ENCODE measurements around the gene SPATA6.

DNA sequence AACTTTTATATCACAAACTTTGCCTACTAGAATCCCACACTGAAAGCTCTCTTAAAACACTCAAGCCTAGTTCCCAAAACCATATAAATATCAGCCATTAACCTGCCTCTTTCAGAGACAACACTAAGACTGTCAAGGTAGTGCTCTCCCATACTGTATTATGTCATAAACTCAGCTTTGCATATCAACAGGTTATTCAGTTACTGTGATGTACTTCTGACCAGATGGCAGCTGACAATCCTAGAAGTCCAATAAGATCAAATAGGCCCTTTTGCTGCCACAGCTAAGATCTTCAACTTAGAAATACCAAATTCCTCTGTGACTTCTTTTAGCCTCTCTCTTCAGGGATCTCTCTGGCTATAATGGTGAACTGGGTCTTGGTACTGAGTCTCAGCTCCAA, 97.2 kb downstream of the SPATA6 start:
- TF ChIP-seq POLR2A (IDR thresholded peaks at IDR 0.05; ENCODE audit: low read length) = no peak
- TF ChIP-seq HDAC2 (IDR thresholded peaks at IDR 0.05) = no peak
- TF ChIP-seq, protein P1, sequence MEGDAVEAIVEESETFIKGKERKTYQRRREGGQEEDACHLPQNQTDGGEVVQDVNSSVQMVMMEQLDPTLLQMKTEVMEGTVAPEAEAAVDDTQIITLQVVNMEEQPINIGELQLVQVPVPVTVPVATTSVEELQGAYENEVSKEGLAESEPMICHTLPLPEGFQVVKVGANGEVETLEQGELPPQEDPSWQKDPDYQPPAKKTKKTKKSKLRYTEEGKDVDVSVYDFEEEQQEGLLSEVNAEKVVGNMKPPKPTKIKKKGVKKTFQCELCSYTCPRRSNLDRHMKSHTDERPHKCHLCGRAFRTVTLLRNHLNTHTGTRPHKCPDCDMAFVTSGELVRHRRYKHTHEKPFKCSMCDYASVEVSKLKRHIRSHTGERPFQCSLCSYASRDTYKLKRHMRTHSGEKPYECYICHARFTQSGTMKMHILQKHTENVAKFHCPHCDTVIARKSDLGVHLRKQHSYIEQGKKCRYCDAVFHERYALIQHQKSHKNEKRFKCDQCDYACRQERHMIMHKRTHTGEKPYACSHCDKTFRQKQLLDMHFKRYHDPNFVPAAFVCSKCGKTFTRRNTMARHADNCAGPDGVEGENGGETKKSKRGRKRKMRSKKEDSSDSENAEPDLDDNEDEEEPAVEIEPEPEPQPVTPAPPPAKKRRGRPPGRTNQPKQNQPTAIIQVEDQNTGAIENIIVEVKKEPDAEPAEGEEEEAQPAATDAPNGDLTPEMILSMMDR (IDR thresholded peaks at IDR 0.05) = no peak
- TF ChIP-seq RFX5 (IDR thresholded peaks at IDR 0.05) = no peak
- no peak for TF ChIP-seq RCOR1 (IDR thresholded peaks at IDR 0.05; ENCODE audit: low read depth, low read length)
- TF ChIP-seq, protein P2, sequence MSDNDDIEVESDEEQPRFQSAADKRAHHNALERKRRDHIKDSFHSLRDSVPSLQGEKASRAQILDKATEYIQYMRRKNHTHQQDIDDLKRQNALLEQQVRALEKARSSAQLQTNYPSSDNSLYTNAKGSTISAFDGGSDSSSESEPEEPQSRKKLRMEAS (IDR thresholded peaks at IDR 0.05) = no peak
- no peak for TF ChIP-seq KDM1A (IDR thresholded peaks at IDR 0.05; ENCODE audit: low read depth)
- TF ChIP-seq, protein P3, sequence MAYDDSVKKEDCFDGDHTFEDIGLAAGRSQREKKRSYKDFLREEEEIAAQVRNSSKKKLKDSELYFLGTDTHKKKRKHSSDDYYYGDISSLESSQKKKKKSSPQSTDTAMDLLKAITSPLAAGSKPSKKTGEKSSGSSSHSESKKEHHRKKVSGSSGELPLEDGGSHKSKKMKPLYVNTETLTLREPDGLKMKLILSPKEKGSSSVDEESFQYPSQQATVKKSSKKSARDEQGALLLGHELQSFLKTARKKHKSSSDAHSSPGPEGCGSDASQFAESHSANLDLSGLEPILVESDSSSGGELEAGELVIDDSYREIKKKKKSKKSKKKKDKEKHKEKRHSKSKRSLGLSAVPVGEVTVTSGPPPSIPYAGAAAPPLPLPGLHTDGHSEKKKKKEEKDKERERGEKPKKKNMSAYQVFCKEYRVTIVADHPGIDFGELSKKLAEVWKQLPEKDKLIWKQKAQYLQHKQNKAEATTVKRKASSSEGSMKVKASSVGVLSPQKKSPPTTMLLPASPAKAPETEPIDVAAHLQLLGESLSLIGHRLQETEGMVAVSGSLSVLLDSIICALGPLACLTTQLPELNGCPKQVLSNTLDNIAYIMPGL (CRISPR knock-in tag; IDR thresholded peaks at IDR 0.05; ENCODE audit: borderline replicate concordance) = no peak
- no peak for TF ChIP-seq CEBPB (IDR thresholded peaks at IDR 0.05)
- TF ChIP-seq RAD21 (conservative IDR thresholded peaks at IDR 0.05 in 1 of 2, IDR thresholded peaks at IDR 0.05 in 1 of 2) = no peak
- TF ChIP-seq EP300 (IDR thresholded peaks at IDR 0.05) = no peak

All from A549 (cell line).